GM12878 (cell line): Measurements from ENCODE around the gene SRPRB. TPM values are rescaled to one million over a fixed set of nuclear protein-coding genes. Genes with fewer than 3 reads are reported as not detected.

Experiments
- ATAC-seq: fragments of 200-7000 bp; cut with Tn5 transposase; 3 replicates; pipeline ENCODE4 v1.9.1; 2020; ENCODE audit warnings: mild to moderate bottlenecking, moderate library complexity
- BruUV-seq: library from RNA; stranded (reverse); fragments of 400-500 nt; replicated peaks from 2 replicates; lab custom pipeline; 2021; lab: Mats Ljungman, UMichigan
- CTCF ChIA-PET: fragments of 300-600 bp; sonication (Branson Sonifier 250); formaldehyde crosslinking; extraction: SDS; loops from one replicate; lab custom pipeline; 2021; ENCODE audit warnings: inconsistent platforms; lab: Yijun Ruan, JAX
- POLR2A ChIA-PET: fragments of 350-600 bp; formaldehyde crosslinking; extraction: SDS; loops from one replicate; lab custom pipeline; 2021; ENCODE audit warnings: inconsistent platforms; lab: Charles Lee
- RAD21 ChIA-PET: fragments of 300-600 bp; sonication (Branson Sonifier 250); formaldehyde crosslinking; loops from one replicate; lab custom pipeline; 2023; ENCODE audit warnings: antibody characterized with exemption; ENCODE audit not compliant: unreplicated experiment; lab: Charles Lee
- SMC1A ChIA-PET: fragments of 300-600 bp; sonication (Branson Sonifier 250); formaldehyde crosslinking; loops from one replicate; lab custom pipeline; 2023; ENCODE audit not compliant: unreplicated experiment, uncharacterized antibody; lab: Charles Lee
- DNase-seq: peaks from one replicate; pipeline ENCODE4 v3.0.0-alpha.2; 2011; ENCODE audit warnings: low read depth, low spot score
- FAIRE-seq: peaks from 3 replicates; lab custom pipeline; 2011; peaks lifted over from hg19 to GRCh38; lab: Jason Lieb, UNC
- H2AFZ ChIP-seq: 2 replicates; pipeline ENCODE4 v1.6.0; 2011; ENCODE audit warnings: low read depth, low read length, control low read depth; ENCODE audit not compliant: control insufficient read depth
- H3K27ac ChIP-seq: 2 replicates; pipeline ENCODE4 v1.5.1; 2011; ENCODE audit warnings: control low read depth; ENCODE audit not compliant: control insufficient read depth, insufficient read depth
- H3K27me3 ChIP-seq, 2 experiments: replicated peaks in 1 of 2; 2 replicates each; pipeline versions ENCODE4 v1.6.0 to v1.6.1; 2011; ENCODE audit warnings: low read length in 1 of 2; ENCODE audit not compliant: control insufficient read depth in 2 of 2, insufficient read depth in 2 of 2
- H3K36me3 ChIP-seq, 2 experiments: 2 replicates each; pipeline ENCODE4 v1.5.1; 2011; ENCODE audit warnings: low read length in 1 of 2; ENCODE audit not compliant: control insufficient read depth in 2 of 2, insufficient read depth in 2 of 2
- H3K4me1 ChIP-seq: 2 replicates; pipeline ENCODE4 v1.6.1; 2011; ENCODE audit warnings: mild to moderate bottlenecking, low read length, moderate library complexity, mixed read lengths; ENCODE audit not compliant: control insufficient read depth, insufficient read depth
- H3K4me2 ChIP-seq: 2 replicates; pipeline ENCODE4 v1.6.0; 2011; ENCODE audit warnings: control low read depth; ENCODE audit not compliant: control insufficient read depth, insufficient read depth
- H3K4me3 ChIP-seq: fragments of 200-600 bp; sonication (generic); 2 replicates; pipeline ENCODE4 v1.5.1; 2016
- H3K79me2 ChIP-seq: 2 replicates; pipeline ENCODE4 v1.6.0; 2011; ENCODE audit warnings: low read length; ENCODE audit not compliant: control insufficient read depth, insufficient read depth
- H3K9ac ChIP-seq: 2 replicates; pipeline ENCODE4 v1.8.0; 2011; ENCODE audit warnings: low read length, control low read depth, mixed read lengths; ENCODE audit not compliant: control insufficient read depth, insufficient read depth
- H3K9me3 ChIP-seq: replicated peaks from 3 replicates; pipeline ENCODE4 v1.5.1; 2011; ENCODE audit warnings: mild to moderate bottlenecking, low read length; ENCODE audit not compliant: control insufficient read depth, insufficient read depth
- H4K20me1 ChIP-seq: 2 replicates; pipeline ENCODE4 v1.6.0; 2011; ENCODE audit not compliant: control insufficient read depth, insufficient read depth
- ATF7 ChIP-seq: fragments of 450-650 bp; IDR thresholded peaks from 2 replicates; pipeline ENCODE4 v1.6.1; 2016; ENCODE audit warnings: low read depth, mild to moderate bottlenecking
- CHD2 ChIP-seq: IDR thresholded peaks from 2 replicates; pipeline ENCODE4 v1.6.1; 2011; ENCODE audit warnings: low read depth, low read length, improper control_type of control experiment, borderline replicate concordance
- KLF5 ChIP-seq: fragments of 450-650 bp; IDR thresholded peaks from 2 replicates; pipeline ENCODE4 v1.6.1; 2014; ENCODE audit warnings: mild to moderate bottlenecking; ENCODE audit not compliant: partially characterized antibody
- MEF2A ChIP-seq: IDR thresholded peaks from 2 replicates; pipeline ENCODE4 v1.6.1; 2011; ENCODE audit warnings: low read depth, mild to moderate bottlenecking, low read length, moderate library complexity; ENCODE audit not compliant: insufficient read depth
- WGBS: methylation state at CpG from one replicate; pipeline ENCODE4 v1.1.6; 2016; ENCODE audit warnings: low lambda C conversion rate; ENCODE audit not compliant: insufficient replicate concordance, insufficient coverage; ENCODE audit errors: missing lambda C conversion rate; 5-methylcytosine and 5-hydroxymethylcytosine counted together
- in situ Hi-C: fragments of 300-500 bp; cut with MboI; formaldehyde crosslinking; loops from 9 replicates; pipeline ENCODE4 v1.14.3; 2018; ENCODE audit warnings: mixed read lengths
- intact Hi-C: fragments of 100-400 bp; cut with micrococcal nuclease; formaldehyde crosslinking; loops from one replicate; pipeline ENCODE4 v1.14.2; 2022; ENCODE audit not compliant: unreplicated experiment
- polyA plus RNA-seq, 11 experiments: library from polyadenylated mRNA; depleted of rRNA in 4 of 11; unstranded in 6 of 11; stranded (reverse) in 5 of 11; fragments of >200 nt; fragmentation: Nextera tagmentation in 4 of 11; fragmentation: Illumina TruSeq in 1 of 11; extraction: Ambion mirVana in 4 of 11; extraction: Trizol in 1 of 11; gene quantifications; 1 replicate in 1 of 11; 2 replicates in 10 of 11; pipeline versions ENCODE4 v1.2.1 to v1.2.3, GENCODE V29; 2011 to 2016; ENCODE audit warnings: inconsistent platforms in 2 of 11, missing spikeins in 2 of 11, low read depth in 1 of 11
- total RNA-seq, 4 experiments: library from RNA; depleted of rRNA in 3 of 4; stranded (reverse); fragments of >200 nt in 3 of 4; fragmentation: Illumina TruSeq in 1 of 4; extraction: Trizol in 1 of 4; gene quantifications; 2 replicates each; pipeline versions ENCODE4 v1.2.1 to v1.2.3, GENCODE V29; 2013 to 2021
- TF ChIP-seq, protein P1 (sequence below): fragments of 150-350 bp; IDR thresholded peaks from 2 replicates; pipeline ENCODE4 v1.6.1; 2014; ENCODE audit warnings: mild to moderate bottlenecking, low read depth, low read length
- TF ChIP-seq, protein P2 (sequence below): fragments of 450-650 bp; conservative IDR thresholded peaks from 2 replicates; pipeline ENCODE4 v1.6.1; 2017; ENCODE audit warnings: mild to moderate bottlenecking, moderate library complexity
- TF ChIP-seq, protein P3 (sequence below): fragments of 450-650 bp; IDR thresholded peaks from 2 replicates; pipeline ENCODE4 v1.6.1; 2018; ENCODE audit warnings: mild to moderate bottlenecking, low read depth, moderate library complexity; ENCODE audit not compliant: partially characterized antibody
- TF ChIP-seq, protein P4 (sequence below): IDR thresholded peaks from 2 replicates; pipeline ENCODE4 v1.6.1; 2012; ENCODE audit warnings: low read length, inconsistent platforms

SRPRB gene
- total and polyA plus RNA-seq, 10 of the 15 experiments (the other 5 are each of a cell fraction or from before 2014, with no cell fraction given): 30.6 to 107 (median 46.6) TPM

DNA sequence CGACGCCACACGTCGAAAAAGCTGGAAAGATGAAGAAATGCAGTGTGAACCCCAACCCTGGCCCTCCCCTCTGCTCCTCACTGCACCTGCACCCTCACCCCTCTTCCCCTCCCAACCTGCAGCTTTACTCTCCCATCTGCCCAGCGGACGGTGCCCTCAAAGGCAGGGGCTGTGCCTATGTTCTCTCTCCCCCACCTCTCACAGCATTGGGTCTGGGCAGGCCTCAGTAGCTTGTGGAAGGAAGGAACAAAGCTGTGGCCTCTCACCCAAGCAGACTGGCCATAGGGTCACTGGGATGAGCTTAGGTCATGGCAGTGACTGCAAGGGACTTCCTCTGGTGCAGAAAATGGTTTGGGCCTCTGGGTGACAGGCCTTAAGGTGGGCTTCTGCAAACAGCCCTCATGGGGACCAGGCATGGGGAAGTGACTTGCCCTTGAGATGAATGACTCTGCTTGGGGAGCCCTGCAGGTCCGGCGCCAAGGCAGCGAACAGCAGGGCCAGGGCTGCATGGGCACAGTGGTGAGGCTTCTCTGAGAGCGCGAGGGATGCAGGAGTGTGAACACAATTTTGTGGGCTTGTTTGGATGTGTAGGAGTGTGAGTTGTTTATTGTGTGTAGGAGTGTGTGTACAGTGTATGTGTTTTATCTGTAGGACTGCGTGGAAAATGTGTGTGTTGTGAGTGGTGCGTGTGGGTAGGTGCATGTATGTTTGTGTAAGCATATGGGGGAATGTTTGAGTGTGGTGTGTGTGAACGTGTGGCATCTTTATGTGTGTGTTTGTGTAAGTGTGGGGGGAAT lies 29.2 kb downstream of the SRPRB start:
- CTCF ChIA-PET: no interaction called here
- TF ChIP-seq, protein P1, sequence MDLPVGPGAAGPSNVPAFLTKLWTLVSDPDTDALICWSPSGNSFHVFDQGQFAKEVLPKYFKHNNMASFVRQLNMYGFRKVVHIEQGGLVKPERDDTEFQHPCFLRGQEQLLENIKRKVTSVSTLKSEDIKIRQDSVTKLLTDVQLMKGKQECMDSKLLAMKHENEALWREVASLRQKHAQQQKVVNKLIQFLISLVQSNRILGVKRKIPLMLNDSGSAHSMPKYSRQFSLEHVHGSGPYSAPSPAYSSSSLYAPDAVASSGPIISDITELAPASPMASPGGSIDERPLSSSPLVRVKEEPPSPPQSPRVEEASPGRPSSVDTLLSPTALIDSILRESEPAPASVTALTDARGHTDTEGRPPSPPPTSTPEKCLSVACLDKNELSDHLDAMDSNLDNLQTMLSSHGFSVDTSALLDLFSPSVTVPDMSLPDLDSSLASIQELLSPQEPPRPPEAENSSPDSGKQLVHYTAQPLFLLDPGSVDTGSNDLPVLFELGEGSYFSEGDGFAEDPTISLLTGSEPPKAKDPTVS: no peak
- no peak for TF ChIP-seq CHD2
- TF ChIP-seq MEF2A: no peak
- TF ChIP-seq, protein P2, sequence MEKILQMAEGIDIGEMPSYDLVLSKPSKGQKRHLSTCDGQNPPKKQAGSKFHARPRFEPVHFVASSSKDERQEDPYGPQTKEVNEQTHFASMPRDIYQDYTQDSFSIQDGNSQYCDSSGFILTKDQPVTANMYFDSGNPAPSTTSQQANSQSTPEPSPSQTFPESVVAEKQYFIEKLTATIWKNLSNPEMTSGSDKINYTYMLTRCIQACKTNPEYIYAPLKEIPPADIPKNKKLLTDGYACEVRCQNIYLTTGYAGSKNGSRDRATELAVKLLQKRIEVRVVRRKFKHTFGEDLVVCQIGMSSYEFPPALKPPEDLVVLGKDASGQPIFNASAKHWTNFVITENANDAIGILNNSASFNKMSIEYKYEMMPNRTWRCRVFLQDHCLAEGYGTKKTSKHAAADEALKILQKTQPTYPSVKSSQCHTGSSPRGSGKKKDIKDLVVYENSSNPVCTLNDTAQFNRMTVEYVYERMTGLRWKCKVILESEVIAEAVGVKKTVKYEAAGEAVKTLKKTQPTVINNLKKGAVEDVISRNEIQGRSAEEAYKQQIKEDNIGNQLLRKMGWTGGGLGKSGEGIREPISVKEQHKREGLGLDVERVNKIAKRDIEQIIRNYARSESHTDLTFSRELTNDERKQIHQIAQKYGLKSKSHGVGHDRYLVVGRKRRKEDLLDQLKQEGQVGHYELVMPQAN: no peak
- TF ChIP-seq, protein P3, sequence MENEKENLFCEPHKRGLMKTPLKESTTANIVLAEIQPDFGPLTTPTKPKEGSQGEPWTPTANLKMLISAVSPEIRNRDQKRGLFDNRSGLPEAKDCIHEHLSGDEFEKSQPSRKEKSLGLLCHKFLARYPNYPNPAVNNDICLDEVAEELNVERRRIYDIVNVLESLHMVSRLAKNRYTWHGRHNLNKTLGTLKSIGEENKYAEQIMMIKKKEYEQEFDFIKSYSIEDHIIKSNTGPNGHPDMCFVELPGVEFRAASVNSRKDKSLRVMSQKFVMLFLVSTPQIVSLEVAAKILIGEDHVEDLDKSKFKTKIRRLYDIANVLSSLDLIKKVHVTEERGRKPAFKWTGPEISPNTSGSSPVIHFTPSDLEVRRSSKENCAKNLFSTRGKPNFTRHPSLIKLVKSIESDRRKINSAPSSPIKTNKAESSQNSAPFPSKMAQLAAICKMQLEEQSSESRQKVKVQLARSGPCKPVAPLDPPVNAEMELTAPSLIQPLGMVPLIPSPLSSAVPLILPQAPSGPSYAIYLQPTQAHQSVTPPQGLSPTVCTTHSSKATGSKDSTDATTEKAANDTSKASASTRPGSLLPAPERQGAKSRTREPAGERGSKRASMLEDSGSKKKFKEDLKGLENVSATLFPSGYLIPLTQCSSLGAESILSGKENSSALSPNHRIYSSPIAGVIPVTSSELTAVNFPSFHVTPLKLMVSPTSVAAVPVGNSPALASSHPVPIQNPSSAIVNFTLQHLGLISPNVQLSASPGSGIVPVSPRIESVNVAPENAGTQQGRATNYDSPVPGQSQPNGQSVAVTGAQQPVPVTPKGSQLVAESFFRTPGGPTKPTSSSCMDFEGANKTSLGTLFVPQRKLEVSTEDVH: no peak
- TF ChIP-seq ATF7: no peak
- TF ChIP-seq, protein P4, sequence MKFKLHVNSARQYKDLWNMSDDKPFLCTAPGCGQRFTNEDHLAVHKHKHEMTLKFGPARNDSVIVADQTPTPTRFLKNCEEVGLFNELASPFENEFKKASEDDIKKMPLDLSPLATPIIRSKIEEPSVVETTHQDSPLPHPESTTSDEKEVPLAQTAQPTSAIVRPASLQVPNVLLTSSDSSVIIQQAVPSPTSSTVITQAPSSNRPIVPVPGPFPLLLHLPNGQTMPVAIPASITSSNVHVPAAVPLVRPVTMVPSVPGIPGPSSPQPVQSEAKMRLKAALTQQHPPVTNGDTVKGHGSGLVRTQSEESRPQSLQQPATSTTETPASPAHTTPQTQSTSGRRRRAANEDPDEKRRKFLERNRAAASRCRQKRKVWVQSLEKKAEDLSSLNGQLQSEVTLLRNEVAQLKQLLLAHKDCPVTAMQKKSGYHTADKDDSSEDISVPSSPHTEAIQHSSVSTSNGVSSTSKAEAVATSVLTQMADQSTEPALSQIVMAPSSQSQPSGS: no peak
- TF ChIP-seq KLF5: no peak
- no peak for ATAC-seq

More for the DNA sequence above, 29.2 kb downstream of the SRPRB start:
- H3K4me3 ChIP-seq: no peak overlapping the region
- peaks cover 0 to 3% of the 10 kb centered on the region in 2 experiments; a peak in 1 of 4 replicates for H3K27me3 ChIP-seq
- in situ Hi-C loops (no loop called here), intact Hi-C loops (no loop called here)
- no peaks in the 10 kb centered on the region for H3K36me3 ChIP-seq
- no peaks in the 10 kb centered on the region for H3K4me1 ChIP-seq
- H2AFZ ChIP-seq: no peak overlapping the region
- BruUV-seq: no TSS peak
- H3K9me3 ChIP-seq: no peaks in the 10 kb centered on the region
- H4K20me1 ChIP-seq: no peaks in the 10 kb centered on the region
- H3K79me2 ChIP-seq: no peaks in the 10 kb centered on the region
- ChIA-PET POLR2A (no interaction called here), SMC1A (no interaction called here), RAD21 (no interaction called here)
- no peak overlapping the region for H3K4me2 ChIP-seq
- DNase-seq: no peak
- 71% methylated on average over 14 of the region's 14 CpGs for WGBS
- no peak overlapping the region for H3K27ac ChIP-seq
- no peak overlapping the region for H3K9ac ChIP-seq
- no peak for FAIRE-seq
